T-helper 22 cell (primary cell): ENCODE data around the gene DDX3X.
"Not testable (repeated sequence)": the region's sequence is repeated elsewhere in the genome, so short reads cannot be mapped to it uniquely, and the experiment has no call there.

Experiments used
- DNase-seq: peaks from one replicate; pipeline ENCODE4 v3.0.0-alpha.2; 2020; ENCODE audit warnings: low read depth

DDX3X gene

GRCh38 chrX:41373989-41374606 lies 40.1 kb downstream of the DDX3X start:
- DNase-seq: no peak

GRCh38 chrX:41377624-41378023 lies 43.7 kb downstream of the DDX3X start:
- no peak for DNase-seq

- DNase-seq: no peak
Observed at GRCh38 chrX:41381685-41382084, 47.7 kb downstream of the DDX3X start.

- DNase-seq: peak; percentile 6
Observed at GRCh38 chrX:41382714-41383645, 49.0 kb downstream of the DDX3X start.

- peak; percentile 42 for DNase-seq
Observed at GRCh38 chrX:41384051-41384705, 50.2 kb downstream of the DDX3X start.

- DNase-seq: no peak
Observed at GRCh38 chrX:41386222-41386990, 52.4 kb downstream of the DDX3X start.

GRCh38 chrX:41388543-41388942 lies 54.6 kb downstream of the DDX3X start:
- DNase-seq: no peak

- no peak for DNase-seq
Observed at GRCh38 chrX:41389311-41389888, 55.4 kb downstream of the DDX3X start.

GRCh38 chrX:41390576-41390975 lies 56.6 kb downstream of the DDX3X start:
- not testable (repeated sequence) for DNase-seq

GRCh38 chrX:41391606-41392005 lies 57.6 kb downstream of the DDX3X start:
- DNase-seq: no peak

- DNase-seq: no peak
Observed at GRCh38 chrX:41394293-41394692, 60.3 kb downstream of the DDX3X start.

- DNase-seq: no peak
Observed at GRCh38 chrX:41397219-41397618, 63.3 kb downstream of the DDX3X start.

GRCh38 chrX:41397768-41398167 lies 63.8 kb downstream of the DDX3X start:
- DNase-seq: no peak

- DNase-seq: not testable (repeated sequence)
Observed at GRCh38 chrX:41402556-41402955, 68.6 kb downstream of the DDX3X start.

- no peak for DNase-seq
Observed at GRCh38 chrX:41405551-41405950, 71.6 kb downstream of the DDX3X start.

GRCh38 chrX:41406201-41406600 lies 72.2 kb downstream of the DDX3X start:
- DNase-seq: no peak

GRCh38 chrX:41407816-41408215 lies 73.9 kb downstream of the DDX3X start:
- no peak for DNase-seq

- DNase-seq: no peak
Observed at GRCh38 chrX:41408576-41408975, 74.6 kb downstream of the DDX3X start.

- DNase-seq: no peak
Observed at GRCh38 chrX:41409006-41409405, 75.0 kb downstream of the DDX3X start.

GRCh38 chrX:41411222-41411621 lies 77.3 kb downstream of the DDX3X start:
- not testable (repeated sequence) for DNase-seq

GRCh38 chrX:41412261-41413081 lies 78.5 kb downstream of the DDX3X start:
- no peak for DNase-seq
